Right ventricle myocardium superior (tissue), 1 donor: ENCODE results near the gene MON1B. TPM values are rescaled to one million over a fixed set of nuclear protein-coding genes. Genes with fewer than 3 reads are reported as not detected.
"Not testable (repeated sequence)": the region's sequence is repeated elsewhere in the genome, so short reads cannot be mapped to it uniquely, and the experiment has no call there.

Source experiments
- ATAC-seq: fragments of 200-7000 bp; cut with Tn5 transposase; one replicate; pipeline ENCODE4 v1.9.1; 2020; ENCODE audit warnings: mild to moderate bottlenecking; ENCODE audit not compliant: poor library complexity
- DNase-seq: peaks from one replicate; pipeline ENCODE4 v3.0.0-alpha.2; 2020
- intact Hi-C: fragments of 100-400 bp; cut with DNase I; formaldehyde crosslinking; loops from one replicate; pipeline ENCODE4 v1.11.2; 2022
- total RNA-seq: library from RNA; stranded (reverse); fragmentation: NEBNext Ultra II Directional; extraction: Animal tissue kit (Norgen Biotek cat#: 25700); gene quantifications from one replicate; pipeline ENCODE4 v1.2.1, GENCODE V29; 2021
- donor health status: DM: no; HTN: yes; CAD: no; lungs with severe emphysema.

The MON1B gene
- total RNA-seq, 1 donor from 2014 or later, result 15.9 TPM

DNA sequence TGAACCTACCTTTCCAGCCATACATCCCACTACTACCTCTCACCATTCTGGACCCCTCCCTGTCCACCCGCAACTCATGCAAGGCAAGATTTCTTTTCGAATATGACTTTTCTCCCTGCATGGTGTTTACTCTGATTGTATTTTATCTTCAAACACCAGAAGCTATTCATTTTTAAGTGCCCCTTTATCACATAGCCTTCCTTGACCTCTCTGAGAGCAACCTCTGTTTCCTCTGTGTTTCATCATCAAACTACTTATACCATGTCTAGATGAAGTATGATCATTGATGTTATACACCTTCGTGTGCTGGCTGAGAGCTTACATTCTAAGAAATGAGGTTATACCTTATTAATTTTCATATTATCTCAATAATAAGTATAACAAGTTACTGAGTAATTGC, 40.1 kb downstream of the MON1B start:
- ATAC-seq, result no peak

DNA sequence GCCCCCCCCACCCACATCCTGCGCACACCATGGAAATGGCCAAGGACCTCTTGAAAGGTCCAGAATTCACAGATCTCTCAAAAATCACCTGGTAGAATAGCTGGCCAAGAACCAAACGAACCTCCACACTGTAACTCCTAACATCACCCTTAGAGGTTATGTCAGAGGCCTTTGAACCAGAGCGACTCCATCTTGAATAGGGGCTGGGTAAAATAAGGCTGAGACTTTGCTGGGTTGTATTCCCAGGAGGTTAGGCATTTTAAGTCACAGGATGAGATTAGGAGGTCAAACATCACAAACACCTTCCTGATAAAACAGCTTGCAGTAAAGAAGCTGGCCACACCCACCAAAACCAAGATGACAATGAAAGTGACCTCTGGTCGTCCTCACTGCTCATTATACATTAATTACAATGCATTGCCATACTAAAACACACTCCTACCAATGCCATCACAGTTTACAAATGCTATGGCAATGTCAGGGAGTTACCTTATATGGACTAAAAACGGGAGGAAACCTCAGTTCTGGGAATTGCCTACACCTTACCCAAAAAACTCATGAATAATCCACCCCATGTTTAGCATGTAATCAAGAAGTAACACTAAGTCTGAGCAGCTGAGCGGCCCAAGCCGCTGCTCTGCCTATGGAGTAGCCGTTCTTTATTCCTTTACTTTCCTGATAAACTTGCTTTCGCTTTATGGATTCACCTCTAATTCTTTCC, 43.0 kb downstream of the MON1B start:
- intact Hi-C loops, result loop anchor here (10.0 kb wide), 1 partner anchor 421 kb away; no protein-coding TSS in a partner anchor
- no peak for ATAC-seq
- no peak for DNase-seq

More for the DNA sequence above, 40.1 kb downstream of the MON1B start:
- DNase-seq, result no peak
- intact Hi-C loops, result loop anchor here (10.0 kb wide), 1 partner anchor 424 kb away; no protein-coding TSS in a partner anchor

GRCh38 chr16:77234611-77235010, 43.6 kb downstream of the MON1B start:
- intact Hi-C loops, result loop anchor here (10.0 kb wide), 1 partner anchor 420 kb away; no protein-coding TSS in a partner anchor
- DNase-seq (no peak), ATAC-seq (no peak)

DNA sequence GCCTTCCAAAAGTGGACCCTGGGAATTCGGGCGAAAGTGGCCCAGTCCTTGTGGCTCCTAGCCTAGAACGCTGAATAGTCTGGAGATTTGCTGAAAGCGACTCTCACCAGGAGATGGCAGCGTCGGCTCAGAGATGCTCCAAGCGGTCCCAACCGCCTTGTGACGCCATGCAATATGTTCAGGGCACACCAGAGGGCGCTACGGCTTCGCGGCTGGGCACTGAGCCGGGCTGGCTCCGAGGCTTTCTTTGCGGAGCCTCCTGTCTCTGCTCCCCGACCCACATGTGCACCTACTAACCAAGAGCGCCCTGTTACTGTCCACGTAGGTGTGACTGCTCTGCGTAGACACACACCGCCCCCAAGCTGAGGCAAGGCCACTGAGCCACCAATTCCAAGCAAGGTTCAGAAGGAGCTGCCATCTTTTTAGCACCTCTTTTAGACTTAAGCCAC, 45.1 kb downstream of the MON1B start:
- peak; percentile 100 for ATAC-seq

GRCh38 chr16:77238593-77238992, 47.6 kb downstream of the MON1B start:
- intact Hi-C loops, result loop anchor here (2.0 to 10.0 kb wide), 2 partner anchors 346 to 416 kb away; no protein-coding TSS in a partner anchor
- DNase-seq, result no peak
- no peak for ATAC-seq

More for the DNA sequence above, 45.1 kb downstream of the MON1B start:
- DNase-seq, result peak; percentile 90
- intact Hi-C loops, result loop anchor here (10.0 kb wide), 1 partner anchor 419 kb away; no protein-coding TSS in a partner anchor

DNA sequence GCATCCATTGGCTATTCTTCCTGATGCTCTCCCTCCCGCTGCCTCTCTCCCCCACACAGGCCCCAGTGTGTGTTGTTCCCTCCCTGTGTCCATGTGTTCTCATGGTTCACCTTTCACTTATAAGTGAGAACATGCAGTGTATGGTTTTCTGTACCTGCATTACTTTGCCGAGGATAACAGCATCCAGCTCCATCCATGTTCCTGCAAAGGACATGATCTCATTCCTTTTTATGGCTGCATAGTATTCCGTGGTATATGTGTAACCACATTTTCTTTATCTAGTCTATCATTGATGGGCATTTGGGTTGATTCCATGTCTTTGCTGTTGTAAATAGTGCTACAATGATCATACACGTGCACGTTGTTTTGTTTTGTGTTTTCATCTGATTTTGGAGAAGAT, 51.5 kb downstream of the MON1B start:
- intact Hi-C loops, result loop anchor here (10.0 kb wide), 1 partner anchor 62 kb away; no protein-coding TSS in a partner anchor
- not testable (repeated sequence) for ATAC-seq, DNase-seq

DNA sequence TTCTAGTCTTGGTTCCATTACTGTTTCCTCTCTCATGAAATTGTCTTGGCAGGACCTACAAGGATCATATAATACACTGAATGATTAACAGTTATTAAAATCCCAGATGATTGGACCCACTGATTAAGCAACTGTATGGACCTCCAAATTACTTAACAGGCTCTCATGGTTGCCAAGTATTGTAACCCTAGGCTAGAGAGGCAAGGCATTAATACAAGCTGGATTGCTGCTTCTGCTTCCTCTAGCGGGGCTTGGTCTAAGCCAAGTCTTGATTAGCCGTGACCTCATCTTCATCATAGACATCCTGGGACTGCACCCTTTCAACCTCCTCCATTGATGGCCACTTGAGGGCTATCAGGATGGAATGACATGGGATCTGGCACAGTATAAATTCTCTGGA, 55.2 kb downstream of the MON1B start:
- ATAC-seq (no peak), DNase-seq (no peak)
- intact Hi-C loops, result loop anchor here (10.0 kb wide), 1 partner anchor 59 kb away; no protein-coding TSS in a partner anchor

- ATAC-seq (no peak), DNase-seq (no peak)
- intact Hi-C loops, result no loop called here
Measured at GRCh38 chr16:77250400-77250799, 59.4 kb downstream of the MON1B start.

Other genes with a start within 250 kb of the MON1B start
- gene SYCE1L, start 8.2 kb downstream of the MON1B start, total RNA-seq, result 0.46 TPM
- not detected for gene ADAMTS18, start 243.8 kb downstream of the MON1B start, total RNA-seq